Frontal cortex (tissue), 4 donors: ENCODE results near the gene ATP5ME. TPM values are rescaled to one million over a fixed set of nuclear protein-coding genes. Genes with fewer than 3 reads are reported as not detected.
"Not testable (repeated sequence)": the region's sequence is repeated elsewhere in the genome, so short reads cannot be mapped to it uniquely, and the experiment has no call there.

Source experiments
- DNase-seq, 2 donors: peaks; one replicate each; pipeline ENCODE4 v3.0.0; 2012; ENCODE audit warnings: low spot score in 2 of 2
- FAIRE-seq: peaks from 2 replicates; lab custom pipeline; 2012; peaks lifted over from hg19 to GRCh38; lab: Jason Lieb, UNC
- total RNA-seq: library from RNA; depleted of rRNA; stranded (reverse); fragments of >200 nt; gene quantifications from one replicate; pipeline ENCODE4 v1.2.3, GENCODE V29; 2014
- donor health status: control.
- donor health status: control.
- donor health status: control.

Gene ATP5ME
- total RNA-seq, 1 donor from 2014 or later: 70.9 TPM

DNA sequence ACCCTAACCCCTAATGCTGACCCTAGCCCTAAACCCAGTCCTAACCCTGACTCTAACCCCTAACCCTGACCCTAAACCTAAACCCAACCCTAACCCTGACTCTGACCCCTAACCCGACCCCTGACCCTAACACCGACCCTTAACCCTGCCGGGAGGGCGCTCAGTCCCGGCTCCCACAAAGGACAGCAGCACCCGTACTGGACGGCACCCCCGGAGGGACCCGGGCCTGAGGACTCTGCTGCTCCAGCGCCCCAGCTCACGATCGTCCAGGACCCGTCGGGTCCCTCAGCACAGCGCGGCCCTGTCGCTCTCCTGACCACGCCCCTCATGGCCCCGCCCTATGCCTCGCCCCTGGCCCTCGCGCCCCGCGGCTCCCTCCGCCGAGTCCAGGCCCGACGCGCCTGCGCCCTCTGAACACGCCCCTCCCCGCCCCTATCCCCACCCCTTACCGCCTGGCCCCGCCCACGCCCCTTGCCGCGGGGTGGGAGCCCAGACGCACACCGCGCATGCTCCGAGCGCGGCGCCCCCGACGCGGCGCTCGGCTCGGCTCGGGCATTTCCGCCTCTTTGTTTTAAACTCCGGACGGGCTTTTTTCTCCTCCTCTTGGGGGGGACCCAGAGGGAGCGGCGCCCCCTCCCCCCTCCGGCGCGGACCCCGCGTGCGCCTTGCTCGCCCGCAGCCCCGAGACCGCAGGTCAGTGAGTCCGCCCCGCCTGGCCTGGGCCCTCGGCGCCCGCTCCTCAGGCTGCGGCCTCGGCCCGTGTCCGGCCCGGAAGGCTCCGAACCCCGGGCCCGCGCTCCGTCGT lies 31.4 kb upstream of the ATP5ME start, which contains the start of gene PCGF3:
PCGF3 (plus strand) TSS at position 555 of the 805 bp plus-strand sequence. CDS start 27,849 bp downstream, outside the sequence.
- FAIRE-seq (no peak), DNase-seq (peak; percentile 100)

DNA sequence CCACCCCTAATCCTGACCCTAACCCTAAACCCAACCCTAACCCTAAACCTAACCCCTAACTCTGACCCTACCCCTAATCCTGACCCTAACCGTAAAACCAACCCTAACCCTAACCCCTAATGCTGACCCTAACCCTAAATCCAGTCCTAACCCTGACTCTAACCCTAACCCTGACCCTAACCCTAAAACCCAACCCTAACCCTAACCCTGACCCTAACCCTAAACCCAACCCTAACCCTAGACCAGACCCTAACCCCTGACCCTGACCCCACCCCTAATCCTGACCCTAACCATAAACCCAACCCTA lies 30.8 kb upstream of the ATP5ME start:
- FAIRE-seq (no peak), DNase-seq (peak in 1 of 2 donors; percentile 35)

GRCh38 chr4:704198-704891 lies 30.3 kb upstream of the ATP5ME start:
- FAIRE-seq (no peak), DNase-seq (no peak)

- DNase-seq (no peak), FAIRE-seq (no peak)
These were observed 29.5 kb upstream of the ATP5ME start for GRCh38 chr4:703336-704197.

DNA sequence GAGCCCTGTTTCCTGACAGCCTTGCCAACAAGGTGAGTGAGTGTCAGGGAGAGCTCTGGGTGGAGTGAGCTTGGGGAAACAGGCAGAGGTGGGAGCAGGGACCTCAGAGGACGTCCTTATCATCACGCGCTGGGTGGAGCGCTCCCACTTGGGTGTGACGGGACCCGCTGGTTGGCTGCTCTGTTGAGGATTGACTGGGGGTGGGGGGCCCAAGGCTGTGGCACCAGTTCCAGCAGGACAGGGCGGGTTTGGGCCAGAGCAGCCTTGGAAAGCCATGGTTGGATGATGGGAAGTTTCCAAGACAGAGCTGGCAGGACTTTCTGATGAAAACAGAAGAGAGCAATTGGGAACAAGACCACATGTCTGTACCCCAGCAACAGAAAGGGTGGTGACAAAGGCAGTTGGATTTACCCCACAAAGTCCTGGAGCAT lies 28.6 kb upstream of the ATP5ME start:
- FAIRE-seq: no peak
- no peak for DNase-seq

DNA sequence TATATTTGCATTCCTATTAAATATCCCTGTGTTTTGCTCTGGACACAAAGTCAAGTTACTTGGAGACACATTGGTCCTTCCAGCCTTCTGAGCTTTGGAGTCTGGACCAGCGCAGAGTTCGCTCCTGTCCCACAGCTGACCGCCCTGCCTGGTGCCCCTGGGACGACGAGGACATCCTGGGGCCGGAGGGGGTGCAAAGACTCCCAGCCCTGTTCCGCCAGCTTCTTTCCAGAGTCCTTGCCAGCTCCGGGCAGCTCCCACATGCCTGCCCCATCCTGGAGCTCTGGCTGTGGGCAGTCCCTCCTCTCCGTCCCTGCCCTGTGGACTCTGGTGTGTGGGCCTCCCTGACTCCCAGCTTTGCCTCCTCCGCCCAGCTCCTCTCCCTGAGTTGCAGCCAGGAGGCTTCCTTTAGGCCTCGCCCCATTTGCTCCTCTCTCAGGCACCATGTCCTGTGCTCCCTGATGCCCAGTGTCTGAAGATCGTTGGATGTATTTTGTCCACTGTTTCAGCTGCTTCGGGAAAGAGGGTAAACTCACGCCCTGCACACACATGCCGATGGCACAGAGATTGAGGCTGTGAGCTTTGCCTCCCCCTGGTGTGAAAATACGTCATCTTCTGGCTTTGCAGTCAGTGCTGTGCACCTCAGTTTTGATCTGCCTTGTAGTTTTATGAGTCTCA lies 26.6 kb upstream of the ATP5ME start:
- FAIRE-seq (no peak), DNase-seq (no peak)

DNA sequence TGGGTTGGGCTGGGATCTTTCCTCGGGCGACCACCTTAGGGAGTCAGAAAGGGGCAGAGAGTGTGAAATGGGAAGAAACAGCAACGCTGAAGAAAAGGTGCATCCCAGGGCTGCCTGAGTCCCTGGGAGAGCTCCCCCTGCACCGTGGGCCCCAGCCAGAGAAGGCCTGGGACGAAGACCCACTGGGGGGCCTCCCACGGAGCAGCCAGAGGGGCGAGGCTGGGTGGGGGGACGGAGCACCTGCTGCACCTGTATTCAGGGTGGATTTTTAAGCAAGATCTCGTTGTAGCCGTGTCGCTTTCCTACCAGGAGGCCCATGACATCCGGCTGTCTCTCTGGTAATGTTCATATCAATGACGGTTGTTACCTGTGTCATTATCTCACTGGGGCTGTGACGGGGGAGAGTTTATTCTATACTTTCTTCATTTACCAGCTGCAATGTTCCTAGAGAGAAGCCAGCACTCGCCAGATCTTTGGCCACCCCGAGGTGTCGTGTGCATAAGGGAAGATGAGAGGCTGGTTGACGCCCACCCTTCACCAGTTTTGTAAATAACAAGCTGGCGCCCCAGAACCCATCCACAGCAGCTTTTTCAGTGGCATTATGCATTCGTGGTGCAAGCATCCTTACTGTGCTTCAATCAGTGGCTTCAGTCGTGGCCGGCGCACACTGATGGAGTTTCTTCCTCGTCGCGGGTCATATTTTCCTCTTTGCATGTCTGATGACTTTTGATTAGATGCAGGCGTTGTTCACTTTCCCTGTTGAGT lies 25.9 kb upstream of the ATP5ME start:
- FAIRE-seq (no peak), DNase-seq (no peak)

DNA sequence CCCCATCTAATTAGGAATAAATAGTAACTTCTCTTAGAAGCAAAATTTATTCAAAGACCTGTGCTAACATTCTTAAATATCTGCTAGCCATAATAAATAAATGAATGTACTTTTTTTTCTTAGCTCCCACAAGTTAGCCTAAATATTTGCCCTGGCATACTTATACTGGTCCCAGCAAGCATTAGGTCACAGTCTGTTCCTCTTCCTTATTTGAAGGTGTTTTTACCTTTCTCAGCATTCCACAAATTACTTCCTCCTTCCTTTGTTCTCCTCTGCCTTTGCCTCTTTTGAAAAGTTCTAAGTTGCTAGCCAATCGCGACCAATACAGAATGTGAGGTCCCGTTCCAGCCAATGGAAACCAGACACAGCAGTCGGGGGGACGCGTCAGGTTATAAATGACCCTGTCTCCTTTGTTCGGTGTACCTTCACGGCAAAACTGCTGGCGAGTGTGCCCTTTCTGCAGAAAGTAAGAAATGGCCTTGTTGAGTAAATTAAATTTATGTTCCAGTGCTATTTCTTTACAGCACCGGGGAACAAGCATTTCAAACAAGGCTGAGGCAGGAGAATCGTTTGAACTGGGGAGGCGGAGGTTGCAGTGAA lies 20.4 kb upstream of the ATP5ME start:
- not testable (repeated sequence) for FAIRE-seq, DNase-seq

GRCh38 chr4:692771-693554 lies 18.9 kb upstream of the ATP5ME start:
- DNase-seq (no peak), FAIRE-seq (no peak)

- no peak for FAIRE-seq
These were observed 15.6 kb upstream of the ATP5ME start for GRCh38 chr4:689723-690122.

GRCh38 chr4:688854-689681 lies 15.0 kb upstream of the ATP5ME start, which contains the start of gene SLC49A3:
SLC49A3 (minus strand) TSS chr4:689151; CDS start chr4:689127, 24 bp downstream.
- FAIRE-seq: no peak
- peak in 1 of 2 donors; percentile 59 for DNase-seq

More at GRCh38 chr4:689723-690122, 15.6 kb upstream of the ATP5ME start:
- DNase-seq: no peak

- no peak for DNase-seq
These were observed 14.1 kb upstream of the ATP5ME start for GRCh38 chr4:687971-688853.

GRCh38 chr4:687048-687970 lies 13.2 kb upstream of the ATP5ME start:
- DNase-seq (peak in 1 of 2 donors; percentile 73), FAIRE-seq (no peak)

More at GRCh38 chr4:687971-688853, 14.1 kb upstream of the ATP5ME start:
- no peak for FAIRE-seq

DNA sequence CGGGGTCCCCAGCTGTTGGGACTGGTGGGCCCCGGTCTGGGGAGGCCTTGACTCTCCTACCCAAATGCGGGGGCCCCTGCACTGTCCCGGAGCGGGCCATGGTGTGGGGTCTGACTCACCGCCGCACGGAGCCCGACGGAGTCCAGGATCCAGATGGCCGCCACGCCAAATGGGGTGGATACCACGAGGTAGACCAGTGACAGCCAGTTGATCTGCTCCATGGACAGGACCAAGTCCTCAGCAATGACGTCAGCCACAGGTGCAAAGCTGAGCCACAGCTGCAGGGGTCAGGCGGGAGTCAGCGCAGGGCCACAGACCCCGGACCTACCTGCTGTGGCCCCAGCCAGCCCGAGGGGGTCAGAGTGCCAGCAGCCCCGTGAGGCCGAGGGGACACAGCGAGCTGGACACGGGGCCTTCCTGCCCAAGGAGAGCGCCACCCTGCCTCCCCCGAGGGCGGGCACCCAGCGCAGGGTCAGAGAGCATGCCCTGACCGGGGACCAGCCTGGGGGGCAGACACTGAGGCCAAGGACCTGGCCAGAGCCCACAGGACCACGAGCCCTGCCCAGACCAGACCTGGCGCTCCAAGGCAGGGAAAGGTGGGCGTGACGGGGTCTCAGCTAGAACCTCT lies 12.5 kb upstream of the ATP5ME start:
- DNase-seq (no peak), FAIRE-seq (no peak)
